ENCODE results near the gene HOXA7.

The HOXA7 gene

DNA sequence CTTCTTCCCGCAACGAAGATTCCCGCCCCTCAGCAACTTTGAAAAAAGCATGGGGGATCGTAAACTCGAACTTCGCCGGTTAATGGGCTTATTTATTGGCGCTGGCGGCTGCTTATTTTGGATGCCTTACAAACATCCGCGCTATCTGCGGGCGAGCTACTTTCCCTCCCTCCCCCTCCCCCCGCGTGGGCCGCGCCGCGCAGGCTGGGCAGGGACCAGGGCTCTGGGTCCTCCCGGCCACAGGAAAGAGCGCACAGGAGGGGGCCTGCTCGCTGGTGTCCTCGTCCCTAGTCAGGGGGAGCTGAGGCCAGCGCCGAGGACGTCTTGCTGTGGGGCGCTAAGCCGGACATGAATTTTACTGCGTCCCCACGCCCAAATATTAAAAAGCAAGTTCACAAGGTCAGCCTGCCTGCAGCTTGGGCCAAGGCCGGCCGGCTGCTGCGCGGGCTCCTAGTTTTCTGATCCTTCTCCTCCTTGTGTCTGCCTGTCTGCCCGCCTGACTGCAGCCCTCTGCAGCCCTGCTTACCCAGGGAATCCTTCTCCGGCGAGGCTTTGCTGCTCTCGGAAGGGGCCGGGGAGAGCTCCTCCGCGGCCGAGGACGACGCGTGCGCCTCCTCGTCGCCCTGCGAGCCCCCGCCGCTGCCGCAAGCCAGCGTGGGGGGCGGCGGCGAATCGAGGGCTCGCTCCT lies 16.5 kb upstream of the HOXA7 start:
- TF ChIP-seq ZNF274 (IDR thresholded peaks at IDR 0.05; ENCODE audit: low read depth, low read length): no peak
- peak overlapping the region; percentile 8; the same call in 1 of the 2 replicates for H3K4me3 ChIP-seq (ENCODE audit: low read length)

DNA sequence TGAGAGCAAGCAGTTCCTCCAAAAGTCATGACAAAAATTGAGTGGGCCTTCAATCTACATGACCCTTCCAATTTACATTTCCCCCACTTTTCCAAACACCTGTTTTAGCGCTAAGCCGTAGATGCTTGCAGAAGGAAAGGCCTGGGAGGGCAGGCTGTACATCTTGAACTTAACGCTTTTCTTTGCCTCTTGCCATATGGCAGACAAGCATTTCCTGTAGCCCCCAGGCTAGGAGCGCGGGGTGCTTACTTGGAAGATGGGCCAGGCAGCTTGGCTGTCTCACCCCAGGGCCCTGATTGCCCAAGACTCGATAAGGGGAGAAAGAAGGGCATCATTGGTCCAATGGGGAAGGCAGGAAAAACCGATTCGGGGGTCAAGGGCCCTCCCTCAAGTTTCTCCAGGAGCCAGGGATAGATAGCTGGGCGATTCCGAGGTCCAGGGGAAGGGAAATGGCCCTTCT lies 15.9 kb upstream of the HOXA7 start:
- TF ChIP-seq ZNF274 (IDR thresholded peaks at IDR 0.05; ENCODE audit: low read depth, low read length): no peak
- no peak overlapping the region for H3K4me3 ChIP-seq (ENCODE audit: low read length)

DNA sequence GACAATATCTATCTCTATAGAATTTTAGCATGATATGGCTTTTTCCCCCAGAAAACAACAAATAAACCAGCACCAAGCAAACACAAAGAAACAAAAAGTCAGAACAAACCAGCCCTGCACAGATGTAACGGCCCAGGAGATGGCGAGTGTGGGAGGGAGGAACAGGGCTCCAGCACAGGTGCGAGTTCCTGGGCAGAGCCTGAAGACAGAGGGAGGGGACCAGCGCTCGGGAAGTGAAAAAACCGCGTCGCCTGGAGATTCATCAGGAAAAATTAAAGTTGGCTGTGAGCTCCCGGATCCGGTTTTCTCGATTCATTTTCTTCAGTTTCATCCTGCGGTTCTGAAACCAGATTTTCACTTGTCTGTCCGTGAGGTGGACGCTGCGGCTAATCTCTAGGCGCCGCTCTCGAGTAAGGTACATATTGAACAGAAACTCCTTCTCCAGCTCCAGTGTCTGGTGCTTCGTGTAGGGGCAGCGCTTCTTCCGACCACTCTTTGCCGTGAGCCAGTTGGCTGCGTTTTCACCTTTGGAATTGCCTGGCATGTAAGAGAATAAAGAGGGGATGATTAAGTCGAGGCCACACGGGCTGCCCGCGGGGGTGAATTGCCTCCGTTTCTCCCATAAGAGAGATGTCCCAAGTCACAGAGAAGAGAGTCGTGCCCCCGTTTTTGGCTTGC lies 15.3 kb upstream of the HOXA7 start:
- no peak for TF ChIP-seq ZNF274 (IDR thresholded peaks at IDR 0.05; ENCODE audit: low read depth, low read length)
- no peak overlapping the region; the same call in 1 of the 2 replicates for H3K4me3 ChIP-seq (ENCODE audit: low read length)

DNA sequence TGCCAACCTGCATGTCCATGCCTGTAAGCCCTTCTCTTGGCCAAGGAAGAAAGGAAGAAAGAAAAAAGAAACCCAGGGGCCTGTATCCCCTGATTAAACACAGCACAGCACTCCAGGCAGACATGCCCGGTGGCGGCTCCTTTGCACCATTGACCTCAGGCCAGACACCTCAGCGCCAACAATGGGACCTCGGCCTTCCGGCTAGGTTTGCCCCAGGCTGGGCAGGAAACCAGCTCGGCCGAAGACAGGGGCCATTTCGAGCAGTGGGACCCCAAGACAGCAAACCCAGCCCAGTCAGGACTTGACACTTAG lies 14.8 kb upstream of the HOXA7 start:
- H3K4me3 ChIP-seq (ENCODE audit: low read length): no peak overlapping the region; the same call in 1 of the 2 replicates
- no peak for TF ChIP-seq ZNF274 (IDR thresholded peaks at IDR 0.05; ENCODE audit: low read depth, low read length)

DNA sequence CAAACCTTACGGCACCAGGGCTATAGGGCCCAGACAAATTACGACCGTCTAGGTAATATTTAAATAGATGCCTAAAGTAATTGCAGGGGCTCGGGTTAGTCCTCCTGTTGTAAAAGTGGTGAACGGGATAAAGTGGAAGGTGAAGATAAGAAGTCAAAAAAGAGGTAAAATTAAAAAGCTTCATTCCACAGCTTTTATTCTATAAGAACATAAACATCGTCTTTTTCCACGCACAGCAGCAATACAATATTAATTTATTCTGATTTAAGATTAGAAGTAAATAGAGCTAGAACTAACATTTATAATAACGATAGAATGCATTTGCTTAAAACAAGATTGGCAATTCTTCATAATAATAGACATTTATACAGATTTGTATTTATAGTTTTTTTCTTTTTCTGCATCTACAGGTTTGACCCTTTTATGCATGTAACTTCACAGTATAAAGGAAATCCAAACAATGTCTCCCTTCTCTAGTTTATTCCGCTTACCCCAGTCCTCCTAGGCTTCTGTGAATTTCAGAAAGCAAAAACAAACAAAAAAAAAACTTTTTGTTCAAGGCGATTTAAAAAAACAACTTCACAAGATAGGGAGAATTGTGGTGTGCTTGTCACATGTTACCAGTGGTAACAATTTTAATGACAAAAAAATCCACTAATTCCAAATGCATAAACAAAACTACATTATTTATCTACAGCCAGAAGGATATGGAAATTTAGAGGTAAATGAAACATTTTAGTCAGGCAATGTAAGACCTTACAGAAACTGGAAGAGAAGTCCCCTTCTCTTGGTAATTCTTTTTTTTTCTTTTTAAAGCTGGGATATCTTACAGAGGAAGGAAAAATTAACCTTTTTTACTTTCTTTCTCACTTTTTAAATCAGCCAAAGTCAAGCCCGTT lies 14.2 kb upstream of the HOXA7 start:
- no peak overlapping the region; the same call in 1 of the 2 replicates for H3K4me3 ChIP-seq (ENCODE audit: low read length)
- TF ChIP-seq ZNF274 (IDR thresholded peaks at IDR 0.05; ENCODE audit: low read depth, low read length): no peak

DNA sequence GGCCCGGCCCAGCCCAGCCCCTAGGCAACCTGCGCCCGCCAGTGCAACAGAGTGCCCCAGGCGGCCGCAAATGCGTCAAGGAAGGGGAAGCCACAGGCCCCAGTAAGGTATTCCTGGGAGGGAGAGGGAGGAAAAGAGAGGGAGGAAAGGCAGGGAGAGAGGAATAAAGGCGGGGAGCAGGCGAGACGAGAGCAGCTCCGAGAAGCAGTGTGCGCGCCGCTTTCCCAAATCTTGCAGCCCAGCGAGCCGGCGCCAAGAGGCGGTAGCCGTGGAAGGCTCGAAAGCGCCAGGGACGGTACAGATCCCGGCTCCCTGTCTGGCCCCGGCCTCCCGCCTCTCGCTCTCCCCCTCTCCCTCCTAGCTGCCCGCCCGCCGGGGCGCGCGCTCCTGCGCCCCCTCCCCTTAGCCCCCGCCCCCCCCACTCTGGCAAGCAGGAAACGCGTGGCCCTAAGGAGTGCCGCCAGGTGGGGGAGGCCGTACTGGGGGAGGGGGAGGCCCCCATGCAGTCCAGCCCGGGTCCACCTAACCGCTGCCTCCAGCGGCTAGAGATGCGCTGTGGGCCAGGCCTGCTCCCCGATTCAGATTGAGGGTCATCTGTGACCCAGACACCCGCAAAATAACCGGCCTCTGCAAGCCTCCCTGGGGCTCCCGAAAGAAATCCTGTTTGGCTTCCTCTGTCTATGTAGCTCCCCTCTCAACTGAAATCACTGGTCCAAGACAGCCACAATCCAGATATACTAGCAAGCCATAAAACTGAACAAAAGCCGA lies 13.4 kb upstream of the HOXA7 start:
- H3K4me3 ChIP-seq (ENCODE audit: low read length): no peak overlapping the region; the same call in 1 of the 2 replicates
- no peak for TF ChIP-seq ZNF274 (IDR thresholded peaks at IDR 0.05; ENCODE audit: low read depth, low read length)

DNA sequence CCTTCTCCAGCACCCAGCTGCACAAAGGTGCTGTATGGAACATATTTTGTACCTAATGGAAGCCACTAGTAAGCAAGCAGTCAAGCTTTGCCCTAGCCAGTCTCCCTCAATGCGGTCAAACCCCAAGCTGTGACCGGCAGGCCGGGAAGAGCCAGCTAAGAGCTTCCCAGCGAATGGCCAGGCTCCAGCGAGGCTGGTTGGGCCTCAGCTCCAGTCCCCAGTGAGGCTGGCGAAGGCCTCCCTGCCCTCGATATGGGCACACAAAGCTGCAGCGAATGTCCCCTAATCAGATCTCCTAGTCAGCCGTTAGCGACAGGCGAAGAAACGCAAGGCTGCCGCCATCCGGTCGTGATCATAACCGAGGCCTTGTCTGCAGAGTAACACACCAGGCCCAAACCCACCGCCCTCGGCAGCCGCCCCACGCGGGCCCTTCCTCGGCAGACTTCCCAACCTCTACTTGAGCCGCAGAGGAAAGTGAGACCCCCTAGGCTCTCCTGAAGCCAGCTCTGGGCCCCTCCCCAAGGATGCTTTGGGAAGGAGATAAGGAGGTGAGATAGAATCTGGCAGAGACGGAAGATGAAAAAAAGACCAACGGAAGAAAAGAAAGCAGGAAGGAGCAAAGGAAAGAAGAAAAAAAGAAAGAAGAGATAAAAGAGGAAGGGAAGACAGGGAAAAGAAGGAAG lies 11.9 kb upstream of the HOXA7 start:
- H3K4me3 ChIP-seq (ENCODE audit: low read length): no peak overlapping the region; the same call in 1 of the 2 replicates
- no peak for TF ChIP-seq ZNF274 (IDR thresholded peaks at IDR 0.05; ENCODE audit: low read depth, low read length)

DNA sequence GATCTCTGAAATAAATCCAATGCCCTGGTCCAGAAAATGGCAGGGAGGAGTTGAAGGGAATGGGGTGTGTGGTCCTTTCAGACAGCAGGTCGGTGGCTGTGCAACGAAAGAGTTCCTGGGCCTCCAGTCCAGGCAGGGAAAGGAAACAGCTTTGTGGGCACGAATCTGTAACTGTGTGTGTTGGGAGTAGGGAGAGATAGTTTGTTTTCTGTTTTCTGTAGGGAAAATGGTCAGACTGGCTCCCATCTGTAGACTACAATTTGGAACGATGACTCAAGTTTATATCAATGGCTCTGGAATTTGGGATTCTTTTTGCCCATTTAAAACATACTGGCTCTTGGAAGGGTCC lies 11.4 kb upstream of the HOXA7 start:
- no peak for TF ChIP-seq ZNF274 (IDR thresholded peaks at IDR 0.05; ENCODE audit: low read depth, low read length)
- no peak overlapping the region for H3K4me3 ChIP-seq (ENCODE audit: low read length)

DNA sequence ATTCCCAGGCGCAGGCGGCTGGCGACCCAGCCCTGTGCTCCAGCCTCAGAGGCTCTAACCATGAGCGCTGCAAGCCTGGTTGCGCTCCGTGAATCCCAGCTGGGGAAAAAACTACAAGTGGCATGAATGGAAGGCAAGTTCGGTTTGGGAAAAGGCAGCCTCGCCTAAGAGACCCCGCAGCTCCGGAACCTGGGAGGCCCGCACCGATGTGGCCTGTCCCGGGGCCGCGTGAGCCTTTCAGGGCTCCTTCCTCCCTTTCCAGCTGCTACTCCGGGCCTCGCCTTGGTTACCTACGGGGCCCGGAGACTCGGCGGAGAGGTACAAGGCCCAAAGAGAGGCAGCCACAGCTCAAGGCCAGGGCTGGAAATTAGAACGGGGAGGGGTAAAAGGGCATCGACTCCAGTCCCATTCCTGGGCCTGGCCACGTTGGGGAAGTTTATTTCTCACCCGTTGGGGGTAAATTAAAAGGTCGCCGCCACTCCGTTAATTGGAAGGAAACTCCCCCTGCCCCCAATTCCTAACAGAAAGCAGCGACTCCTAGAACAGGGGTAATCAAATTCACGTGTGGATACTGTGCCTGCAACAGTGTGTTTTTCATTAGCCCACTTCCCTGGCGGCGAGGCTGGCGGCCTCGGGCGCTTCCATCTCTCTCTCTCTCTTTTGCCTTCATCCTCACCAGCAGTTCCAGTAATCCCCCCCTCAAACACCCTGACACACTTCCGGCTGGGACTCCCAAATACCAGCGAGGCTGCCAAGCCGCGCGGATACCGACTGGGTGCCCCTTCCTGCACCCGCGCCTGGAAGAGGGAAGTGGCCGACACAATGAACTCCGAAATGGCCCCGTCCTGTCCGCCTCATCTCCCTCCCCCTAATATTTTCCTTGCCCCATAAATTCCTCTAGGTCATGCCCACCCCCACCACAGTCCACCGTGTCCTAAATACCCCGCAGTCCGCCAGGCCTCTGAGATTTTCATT lies 10.3 kb upstream of the HOXA7 start:
- H3K4me3 ChIP-seq (ENCODE audit: low read length): no peak overlapping the region
- TF ChIP-seq ZNF274 (IDR thresholded peaks at IDR 0.05; ENCODE audit: low read depth, low read length): no peak

DNA sequence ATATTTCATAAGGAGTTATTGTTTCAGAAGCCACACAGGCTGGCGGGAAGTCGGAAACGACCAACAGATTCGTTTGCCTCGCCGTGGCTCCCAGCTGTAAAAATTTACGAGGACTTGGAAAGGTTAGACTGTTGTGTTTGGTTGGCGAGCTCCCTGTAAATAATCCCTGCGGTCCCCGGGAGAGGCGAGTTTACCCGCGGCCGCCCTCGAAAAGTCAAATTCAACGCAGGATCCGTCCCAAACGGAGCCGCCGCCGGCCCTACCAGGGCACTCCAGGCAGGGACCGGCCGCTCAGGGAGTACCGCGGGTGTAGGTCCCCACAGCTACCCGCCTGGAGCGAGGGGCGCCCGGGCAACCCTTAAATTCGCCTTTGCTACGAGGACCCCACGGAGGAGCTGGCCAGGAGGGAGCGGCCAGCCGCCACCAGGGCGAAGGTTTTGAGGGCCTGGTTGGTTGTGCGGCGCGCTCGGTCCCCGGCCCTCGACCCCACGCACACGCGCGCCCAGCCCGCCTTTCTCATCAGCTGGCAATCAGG lies 9.6 kb upstream of the HOXA7 start:
- TF ChIP-seq ZNF274 (IDR thresholded peaks at IDR 0.05; ENCODE audit: low read depth, low read length): no peak
- H3K4me3 ChIP-seq (ENCODE audit: low read length): no peak overlapping the region

DNA sequence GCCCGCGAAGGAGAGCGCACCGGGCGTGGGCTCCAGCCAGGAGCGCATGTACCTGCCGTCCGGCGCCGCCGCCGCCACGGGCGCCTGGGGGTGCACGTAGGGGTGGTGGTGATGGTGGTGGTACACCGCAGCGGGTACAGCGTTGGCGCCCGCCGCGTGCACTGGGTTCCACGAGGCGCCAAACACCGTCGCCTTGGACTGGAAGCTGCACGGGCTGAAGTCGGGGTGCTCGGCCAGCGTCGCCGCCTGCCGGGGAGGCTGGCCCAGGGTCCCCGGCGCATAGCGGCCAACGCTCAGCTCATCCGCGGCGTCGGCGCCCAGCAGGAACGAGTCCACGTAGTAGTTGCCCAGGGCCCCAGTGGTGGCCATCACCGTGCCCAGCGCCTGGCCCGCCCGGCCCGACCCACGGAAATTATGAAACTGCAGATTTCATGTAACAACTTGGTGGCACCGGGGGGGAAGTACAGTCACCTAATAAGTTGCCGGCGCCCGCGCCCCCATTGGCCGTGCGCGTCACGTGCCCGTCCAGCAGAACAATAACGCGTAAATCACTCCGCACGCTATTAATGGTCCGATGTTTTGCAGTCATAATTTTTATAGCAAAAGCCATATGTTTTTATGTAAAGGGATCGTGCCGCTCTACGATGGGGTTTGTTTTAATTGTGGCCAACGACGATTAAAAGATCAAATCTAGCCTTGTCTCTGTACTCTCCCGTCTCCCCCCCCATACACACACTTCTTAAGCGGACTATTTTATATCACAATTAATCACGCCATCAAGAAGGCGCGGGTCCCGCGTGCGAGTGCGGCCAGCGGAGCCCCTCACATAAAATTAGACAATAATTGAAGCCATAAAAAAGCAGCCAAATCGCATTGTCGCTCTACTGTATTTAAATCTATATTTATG lies 8.9 kb upstream of the HOXA7 start, which contains the start of gene HOXA9:
Gene HOXA9 (minus strand): TSS at position 449 of the 907 bp plus-strand sequence. CDS start 80 bp downstream, at position 369.
- peak within 1 kb of the TSS; percentile 26 for H3K4me3 ChIP-seq (ENCODE audit: low read length)
- TF ChIP-seq ZNF274 (IDR thresholded peaks at IDR 0.05; ENCODE audit: low read depth, low read length): no peak
